HepG2 (cell line): ENCODE data around the gene ZNF48. TPM values are rescaled to one million over a fixed set of nuclear protein-coding genes. Genes with fewer than 3 reads are reported as not detected.

Experiments
- CCDC6 ChIP-seq: sonication (generic); formaldehyde crosslinking; IDR thresholded peaks from 2 replicates; pipeline ENCODE4 v1.8.1; 2022; ENCODE audit warnings: mild to moderate bottlenecking, missing genetic modification reagents, moderate library complexity
- CENPX ChIP-seq: sonication (generic); formaldehyde crosslinking; IDR thresholded peaks from 2 replicates; pipeline ENCODE4 v1.9.0; 2021; ENCODE audit warnings: mild to moderate bottlenecking, missing genetic modification reagents, moderate library complexity
- DR1 ChIP-seq: sonication (generic); formaldehyde crosslinking; IDR thresholded peaks from 2 replicates; pipeline ENCODE4 v1.8.0; 2021; ENCODE audit warnings: mild to moderate bottlenecking, missing genetic modification reagents, inconsistent platforms
- ELF3 ChIP-seq: IDR thresholded peaks from 2 replicates; pipeline ENCODE4 v1.6.1; 2016; ENCODE audit warnings: missing genetic modification reagents, missing compliant biosample characterization
- FOSL1 ChIP-seq: sonication (generic); formaldehyde crosslinking; IDR thresholded peaks from 2 replicates; pipeline ENCODE4 v1.9.0; 2021; ENCODE audit warnings: missing genetic modification reagents, borderline replicate concordance
- HNF4G ChIP-seq, 2 experiments: sonication (generic) in 1 of 2; formaldehyde crosslinking in 1 of 2; IDR thresholded peaks; 2 replicates each; pipeline versions ENCODE4 v1.4.0 to v1.6.1; 2011 to 2020; ENCODE audit warnings: borderline replicate concordance in 2 of 2, low read depth in 2 of 2, mild to moderate bottlenecking in 2 of 2, low read length in 1 of 2, missing genetic modification reagents in 1 of 2, moderate library complexity in 1 of 2
- HNRNPLL ChIP-seq: fragments of 200-400 bp; formaldehyde crosslinking; IDR thresholded peaks from 2 replicates; pipeline ENCODE4 v1.6.1; 2017; ENCODE audit warnings: mild to moderate bottlenecking, low read depth, low read length; ENCODE audit not compliant: poor library complexity, severe bottlenecking
- IRX3 ChIP-seq: sonication (generic); formaldehyde crosslinking; IDR thresholded peaks from 2 replicates; pipeline ENCODE4 v1.8.1; 2023; ENCODE audit warnings: mild to moderate bottlenecking, low read depth, missing genetic modification reagents, borderline replicate concordance
- NFRKB ChIP-seq: fragments of 450-650 bp; IDR thresholded peaks from 2 replicates; pipeline ENCODE4 v1.6.1; 2017
- NFYC ChIP-seq: IDR thresholded peaks from 2 replicates; pipeline ENCODE4 v1.6.1; 2016; ENCODE audit warnings: missing genetic modification reagents, missing compliant biosample characterization
- POLR2G ChIP-seq: fragments of 200-400 bp; formaldehyde crosslinking; IDR thresholded peaks from 2 replicates; pipeline ENCODE4 v1.6.1; 2018; ENCODE audit warnings: mild to moderate bottlenecking, low read depth, low read length, moderate library complexity
- PRDM4 ChIP-seq: sonication (generic); formaldehyde crosslinking; IDR thresholded peaks from 2 replicates; pipeline ENCODE4 v1.9.0; 2021; ENCODE audit warnings: missing genetic modification reagents, borderline replicate concordance
- RBM39 ChIP-seq: fragments of 200-400 bp; formaldehyde crosslinking; IDR thresholded peaks from one replicate; pipeline ENCODE4 v1.6.1; 2018; ENCODE audit warnings: antibody characterized with exemption, mild to moderate bottlenecking, low read depth, low read length; ENCODE audit not compliant: poor library complexity, severe bottlenecking
- SP140L ChIP-seq: sonication (generic); formaldehyde crosslinking; IDR thresholded peaks from 2 replicates; pipeline ENCODE4 v1.4.0; 2020; ENCODE audit warnings: missing genetic modification reagents, borderline replicate concordance
- SPEN ChIP-seq: sonication (generic); formaldehyde crosslinking; IDR thresholded peaks from 2 replicates; pipeline ENCODE4 v1.5.1; 2020; ENCODE audit warnings: low read depth, mild to moderate bottlenecking, missing genetic modification reagents
- ZBTB20 ChIP-seq: sonication (generic); formaldehyde crosslinking; IDR thresholded peaks from 2 replicates; pipeline ENCODE4 v1.8.1; 2023; ENCODE audit warnings: missing genetic modification reagents, low read depth, mild to moderate bottlenecking, borderline replicate concordance
- ZBTB3 ChIP-seq: sonication (generic); formaldehyde crosslinking; IDR thresholded peaks from 2 replicates; pipeline ENCODE4 v1.4.0; 2020; ENCODE audit warnings: low read depth, mild to moderate bottlenecking, moderate library complexity, missing genetic modification reagents, borderline replicate concordance
- ZNF143 ChIP-seq: sonication (generic); formaldehyde crosslinking; IDR thresholded peaks from 2 replicates; pipeline ENCODE4 v1.4.0; 2020; ENCODE audit warnings: missing genetic modification reagents
- ZNF264 ChIP-seq: sonication (generic); formaldehyde crosslinking; IDR thresholded peaks from 2 replicates; pipeline ENCODE4 v1.4.0; 2020; ENCODE audit warnings: missing genetic modification reagents
- ZNF317 ChIP-seq: sonication (generic); formaldehyde crosslinking; IDR thresholded peaks from 2 replicates; pipeline ENCODE4 v1.5.0; 2020; ENCODE audit warnings: mild to moderate bottlenecking, missing genetic modification reagents
- ZNF44 ChIP-seq: sonication (generic); formaldehyde crosslinking; IDR thresholded peaks from 2 replicates; pipeline ENCODE4 v1.5.1; 2020; ENCODE audit warnings: mild to moderate bottlenecking, missing genetic modification reagents
- ZNF446 ChIP-seq: sonication (generic); formaldehyde crosslinking; IDR thresholded peaks from 2 replicates; pipeline ENCODE4 v1.5.0; 2020; ENCODE audit warnings: mild to moderate bottlenecking, missing genetic modification reagents
- ZNF549 ChIP-seq: sonication (generic); formaldehyde crosslinking; IDR thresholded peaks from 2 replicates; pipeline ENCODE4 v1.5.0; 2020; ENCODE audit warnings: missing genetic modification reagents
- ZNF740 ChIP-seq: sonication (generic); formaldehyde crosslinking; IDR thresholded peaks from 2 replicates; pipeline ENCODE4 v1.4.0; 2020; ENCODE audit warnings: missing genetic modification reagents
- ZNF746 ChIP-seq: sonication (generic); formaldehyde crosslinking; IDR thresholded peaks from 2 replicates; pipeline ENCODE4 v1.8.0; 2022; ENCODE audit warnings: mild to moderate bottlenecking, missing genetic modification reagents
- ZNF761 ChIP-seq: sonication (generic); formaldehyde crosslinking; conservative IDR thresholded peaks from 2 replicates; pipeline ENCODE4 v1.4.0; 2020; ENCODE audit warnings: mild to moderate bottlenecking, missing genetic modification reagents
- ZNF792 ChIP-seq: IDR thresholded peaks from 2 replicates; pipeline ENCODE4 v1.6.1; 2016
- polyA plus RNA-seq, 8 experiments: library from polyadenylated mRNA; depleted of rRNA in 3 of 8; stranded (reverse) in 7 of 8; unstranded in 1 of 8; fragments of >200 nt; fragmentation: Illumina TruSeq in 4 of 8; extraction: Trizol in 4 of 8; gene quantifications; 2 replicates each; pipeline versions ENCODE4 v1.2.1 to v1.2.3, GENCODE V29; 2011 to 2016; ENCODE audit warnings: low read depth in 4 of 8, missing spikeins in 1 of 8, mixed read lengths in 1 of 8; ENCODE audit not compliant: insufficient read depth in 1 of 8
- total RNA-seq, 5 experiments: library from RNA; depleted of rRNA; stranded (reverse); fragments of >200 nt; fragmentation: Illumina TruSeq; extraction: Trizol; gene quantifications; 2 replicates each; pipeline ENCODE4 v1.2.3, GENCODE V29; 2016; ENCODE audit warnings: low read depth in 1 of 5

ZNF48 gene
- total and polyA plus RNA-seq, 2 of the 13 experiments (the other 11 are each of a cell fraction or from before 2014, with no cell fraction given), result 9.9 to 12.3 TPM

- TF ChIP-seq RBM39 (peak; percentile 67), DR1 (CRISPR knock-in tag) (no peak; the same call in 1 of the 2 replicates), ZNF549 (CRISPR knock-in tag) (no peak), ZBTB3 (CRISPR knock-in tag) (0 out of 2 replicates have a peak, but pooled peaks have one; percentile 78), HNRNPLL (peak; percentile 69), FOSL1 (no peak), ZNF740 (CRISPR knock-in tag) (peak; percentile 56), HNF4G (IDR thresholded peaks at IDR 0.05; ENCODE audit: borderline replicate concordance, low read depth, low read length) (0 out of 2 replicates have a peak, but pooled peaks have one; percentile 20), HNF4G (CRISPR knock-in tag; IDR thresholded peaks at IDR 0.05; ENCODE audit: borderline replicate concordance, low read depth) (peak; percentile 59; the same call in 1 of the 2 replicates), SPEN (peak; percentile 98), ZNF446 (CRISPR knock-in tag) (peak; percentile 91), ZNF792 (CRISPR knock-in tag) (peak; percentile 79; the same call in 1 of the 2 replicates), PRDM4 (CRISPR knock-in tag) (0 out of 2 replicates have a peak, but pooled peaks have one; percentile 49), ZNF761 (peak; percentile 69), CCDC6 (0 out of 2 replicates have a peak, but pooled peaks have one; percentile 35), ZNF264 (CRISPR knock-in tag) (peak; percentile 9; the same call in 1 of the 2 replicates), ELF3 (CRISPR knock-in tag) (peak; percentile 52; the same call in 1 of the 2 replicates), POLR2G (peak; percentile 70), ZNF143 (CRISPR knock-in tag) (peak; percentile 45; the same call in 1 of the 2 replicates), SP140L (CRISPR knock-in tag) (no peak), ZNF44 (peak; percentile 47; the same call in 1 of the 2 replicates), ZBTB20 (CRISPR knock-in tag) (peak; percentile 43; the same call in 1 of the 2 replicates), IRX3 (CRISPR knock-in tag) (no peak), NFRKB (no peak), ZNF317 (no peak), NFYC (CRISPR knock-in tag) (peak; percentile 30), ZNF746 (CRISPR knock-in tag) (no peak; the same call in 1 of the 2 replicates), CENPX (CRISPR knock-in tag) (no peak)
Observed at GRCh38 chr16:30395155-30395991, at the start of gene ZNF48 (continued).
